Common myeloid progenitor, CD34-positive (primary cell): Measurements from ENCODE around the gene TDRD9. TPM values are rescaled to one million over a fixed set of nuclear protein-coding genes. Genes with fewer than 3 reads are reported as not detected.

Experiments
- CTCF ChIA-PET: fragments of 350-600 bp; sonication (Branson Sonifier 250); formaldehyde crosslinking; loops from one replicate; lab custom pipeline; 2021; ENCODE audit warnings: antibody characterized with exemption; lab: Charles Lee
- POLR2A ChIA-PET: fragments of 350-600 bp; sonication (Branson Sonifier 250); formaldehyde crosslinking; loops from one replicate; lab custom pipeline; 2021; ENCODE audit warnings: antibody characterized with exemption; lab: Charles Lee
- DNase-seq, 3 donors: peaks; one replicate each; pipeline versions ENCODE4 v3.0.0 to v3.0.0-alpha.2; 2013
- H3K27ac ChIP-seq, 2 experiments: 1 replicate in 1 of 2; 2 replicates in 1 of 2; pipeline ENCODE4 v1.7.0; 2013; ENCODE audit warnings: inconsistent platforms in 2 of 2, low read length in 2 of 2, mild to moderate bottlenecking in 2 of 2, low read depth in 1 of 2, moderate library complexity in 1 of 2; ENCODE audit not compliant: severe bottlenecking in 2 of 2, insufficient read depth in 1 of 2, poor library complexity in 1 of 2
- H3K27me3 ChIP-seq, 5 experiments: replicated peaks in 2 of 5; 1 replicate in 3 of 5; 2 replicates in 2 of 5; pipeline versions ENCODE4 v1.6.1 to v1.7.0; 2013; ENCODE audit warnings: low read length in 4 of 5, mild to moderate bottlenecking in 2 of 5, moderate library complexity in 2 of 5, inconsistent platforms in 1 of 5; ENCODE audit not compliant: insufficient read depth in 5 of 5, control insufficient read depth in 4 of 5
- H3K36me3 ChIP-seq, 4 experiments: 1 replicate in 2 of 4; 2 replicates in 2 of 4; pipeline versions ENCODE4 v1.6.1 to v1.7.0; 2013; ENCODE audit warnings: low read length in 3 of 4, control low read depth in 1 of 4, mild to moderate bottlenecking in 1 of 4; ENCODE audit not compliant: control insufficient read depth in 4 of 4, insufficient read depth in 4 of 4
- H3K4me1 ChIP-seq, 4 experiments: 1 replicate in 3 of 4; 2 replicates in 1 of 4; pipeline versions ENCODE4 v1.6.1 to v1.7.1; 2013; ENCODE audit warnings: low read length in 3 of 4, mild to moderate bottlenecking in 3 of 4, control low read depth in 1 of 4, inconsistent platforms in 1 of 4, moderate library complexity in 1 of 4; ENCODE audit not compliant: control insufficient read depth in 4 of 4, insufficient read depth in 4 of 4; ENCODE audit errors: control extremely low read depth in 1 of 4
- H3K4me3 ChIP-seq, 7 experiments: 1 replicate in 4 of 7; 2 replicates in 3 of 7; pipeline versions ENCODE4 v1.5.1 to v1.7.0; 2013; ENCODE audit warnings: mild to moderate bottlenecking in 7 of 7, low read length in 6 of 7, moderate library complexity in 6 of 7, inconsistent platforms in 2 of 7, low read depth in 2 of 7, control low read depth in 1 of 7; ENCODE audit not compliant: insufficient read depth in 4 of 7, control insufficient read depth in 1 of 7; ENCODE audit errors: extremely low read depth in 1 of 7
- H3K9me3 ChIP-seq, 5 experiments: 1 replicate in 4 of 5; 2 replicates in 1 of 5; pipeline versions ENCODE4 v1.6.1 to v1.7.1; 2013; ENCODE audit warnings: low read length in 4 of 5, mild to moderate bottlenecking in 2 of 5, inconsistent platforms in 1 of 5, low read depth in 1 of 5, moderate library complexity in 1 of 5; ENCODE audit not compliant: control insufficient read depth in 4 of 5, insufficient read depth in 2 of 5; ENCODE audit errors: control extremely low read depth in 1 of 5
- WGBS: methylation state at CpG from one replicate; pipeline ENCODE4 v1.1.5; 2013; ENCODE audit not compliant: insufficient coverage; 5-methylcytosine and 5-hydroxymethylcytosine counted together
- polyA plus RNA-seq: library from polyadenylated mRNA; unstranded; fragments of 120-200 nt; gene quantifications from one replicate; pipeline ENCODE4 v1.2.1, GENCODE V29; 2013

The TDRD9 gene, protein sequence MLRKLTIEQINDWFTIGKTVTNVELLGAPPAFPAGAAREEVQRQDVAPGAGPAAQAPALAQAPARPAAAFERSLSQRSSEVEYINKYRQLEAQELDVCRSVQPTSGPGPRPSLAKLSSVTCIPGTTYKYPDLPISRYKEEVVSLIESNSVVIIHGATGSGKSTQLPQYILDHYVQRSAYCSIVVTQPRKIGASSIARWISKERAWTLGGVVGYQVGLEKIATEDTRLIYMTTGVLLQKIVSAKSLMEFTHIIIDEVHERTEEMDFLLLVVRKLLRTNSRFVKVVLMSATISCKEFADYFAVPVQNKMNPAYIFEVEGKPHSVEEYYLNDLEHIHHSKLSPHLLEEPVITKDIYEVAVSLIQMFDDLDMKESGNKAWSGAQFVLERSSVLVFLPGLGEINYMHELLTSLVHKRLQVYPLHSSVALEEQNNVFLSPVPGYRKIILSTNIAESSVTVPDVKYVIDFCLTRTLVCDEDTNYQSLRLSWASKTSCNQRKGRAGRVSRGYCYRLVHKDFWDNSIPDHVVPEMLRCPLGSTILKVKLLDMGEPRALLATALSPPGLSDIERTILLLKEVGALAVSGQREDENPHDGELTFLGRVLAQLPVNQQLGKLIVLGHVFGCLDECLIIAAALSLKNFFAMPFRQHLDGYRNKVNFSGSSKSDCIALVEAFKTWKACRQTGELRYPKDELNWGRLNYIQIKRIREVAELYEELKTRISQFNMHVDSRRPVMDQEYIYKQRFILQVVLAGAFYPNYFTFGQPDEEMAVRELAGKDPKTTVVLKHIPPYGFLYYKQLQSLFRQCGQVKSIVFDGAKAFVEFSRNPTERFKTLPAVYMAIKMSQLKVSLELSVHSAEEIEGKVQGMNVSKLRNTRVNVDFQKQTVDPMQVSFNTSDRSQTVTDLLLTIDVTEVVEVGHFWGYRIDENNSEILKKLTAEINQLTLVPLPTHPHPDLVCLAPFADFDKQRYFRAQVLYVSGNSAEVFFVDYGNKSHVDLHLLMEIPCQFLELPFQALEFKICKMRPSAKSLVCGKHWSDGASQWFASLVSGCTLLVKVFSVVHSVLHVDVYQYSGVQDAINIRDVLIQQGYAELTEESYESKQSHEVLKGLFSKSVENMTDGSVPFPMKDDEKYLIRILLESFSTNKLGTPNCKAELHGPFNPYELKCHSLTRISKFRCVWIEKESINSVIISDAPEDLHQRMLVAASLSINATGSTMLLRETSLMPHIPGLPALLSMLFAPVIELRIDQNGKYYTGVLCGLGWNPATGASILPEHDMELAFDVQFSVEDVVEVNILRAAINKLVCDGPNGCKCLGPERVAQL (N-terminal part only)
- 2.7 TPM for polyA plus RNA-seq

DNA sequence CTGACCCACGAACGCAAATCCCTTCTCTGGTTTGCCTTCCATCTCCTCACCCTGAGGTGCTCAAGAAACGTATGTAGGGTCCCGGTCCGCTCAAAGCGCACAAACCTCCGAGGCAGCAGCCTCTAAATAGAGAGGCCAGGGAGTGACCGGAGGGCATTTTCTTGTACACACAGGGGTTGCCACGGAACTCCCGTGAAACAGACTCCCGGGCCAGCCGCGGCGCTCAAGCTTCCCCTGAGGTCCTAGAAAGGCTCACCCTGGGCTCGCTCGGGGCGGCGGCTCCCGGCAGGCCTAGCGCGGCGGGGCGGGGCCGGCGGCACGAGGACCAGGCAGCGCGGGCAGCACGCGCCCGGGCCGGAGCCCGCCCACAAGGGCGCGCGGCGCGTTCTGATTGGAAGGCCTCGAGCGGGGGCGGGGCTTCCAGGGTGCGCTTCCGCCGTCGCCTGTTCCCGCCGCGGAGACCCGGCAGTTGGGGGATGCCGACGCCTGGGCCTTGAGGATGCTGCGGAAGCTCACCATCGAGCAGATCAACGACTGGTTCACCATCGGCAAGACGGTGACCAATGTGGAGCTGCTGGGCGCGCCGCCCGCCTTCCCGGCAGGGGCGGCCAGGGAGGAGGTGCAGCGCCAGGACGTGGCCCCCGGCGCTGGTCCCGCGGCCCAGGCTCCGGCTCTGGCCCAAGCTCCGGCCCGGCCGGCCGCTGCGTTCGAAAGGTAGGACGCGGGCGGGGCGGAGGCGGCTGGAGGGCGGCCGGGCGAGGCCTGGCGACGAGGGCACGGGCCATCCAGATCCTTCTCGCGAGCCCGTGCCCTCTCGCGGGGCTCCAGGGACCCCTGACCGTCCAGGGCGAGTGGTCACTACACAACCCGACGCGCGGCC lies at the start of gene TDRD9:
TDRD9 (plus strand) TSS at position 446 of the 880 bp plus-strand sequence; CDS start at position 500, 54 bp downstream.
- H3K27ac ChIP-seq, result no peak within 1 kb of the TSS
- H3K27me3 ChIP-seq, result no peaks in the 10 kb centered on the region
- ChIA-PET CTCF (no interaction called here), POLR2A (no interaction called here)
- peaks cover 0 to 9% (median 2%) of the 10 kb centered on the region in 5 experiments for H3K9me3 ChIP-seq
- H3K4me3 ChIP-seq, result no peak within 1 kb of the TSS
- DNase-seq, result no peak
- no peaks in the 10 kb centered on the region for H3K36me3 ChIP-seq
- peaks cover 2 to 52% (median 34%) of the 10 kb centered on the region in 4 experiments for H3K4me1 ChIP-seq
- WGBS, result 86% methylated on average over 57 of the region's 97 CpGs

GRCh38 chr14:103879118-103879569 lies 49.1 kb upstream of the TDRD9 start:
- ChIA-PET CTCF (interaction anchor here (1.1 to 3.6 kb wide), 4 partner anchors 27 to 70 kb away, joined by 3 to 19 read pairs (median 12); no protein-coding TSS in a partner anchor), POLR2A (no interaction called here)
- Histone ChIP-seq H3K27ac (no peak overlapping the region), H3K4me1 (peaks cover 0 to 29% (median 25%) of the 10 kb centered on the region in 4 experiments), H3K9me3 (no peaks in the 10 kb centered on the region), H3K4me3 (no peak overlapping the region), H3K36me3 (no peaks in the 10 kb centered on the region), H3K27me3 (peaks cover 0 to 19% (median 0%) of the 10 kb centered on the region in 5 experiments)
- DNase-seq, result no peak
- 95% methylated on average over 13 of the region's 16 CpGs for WGBS

DNA sequence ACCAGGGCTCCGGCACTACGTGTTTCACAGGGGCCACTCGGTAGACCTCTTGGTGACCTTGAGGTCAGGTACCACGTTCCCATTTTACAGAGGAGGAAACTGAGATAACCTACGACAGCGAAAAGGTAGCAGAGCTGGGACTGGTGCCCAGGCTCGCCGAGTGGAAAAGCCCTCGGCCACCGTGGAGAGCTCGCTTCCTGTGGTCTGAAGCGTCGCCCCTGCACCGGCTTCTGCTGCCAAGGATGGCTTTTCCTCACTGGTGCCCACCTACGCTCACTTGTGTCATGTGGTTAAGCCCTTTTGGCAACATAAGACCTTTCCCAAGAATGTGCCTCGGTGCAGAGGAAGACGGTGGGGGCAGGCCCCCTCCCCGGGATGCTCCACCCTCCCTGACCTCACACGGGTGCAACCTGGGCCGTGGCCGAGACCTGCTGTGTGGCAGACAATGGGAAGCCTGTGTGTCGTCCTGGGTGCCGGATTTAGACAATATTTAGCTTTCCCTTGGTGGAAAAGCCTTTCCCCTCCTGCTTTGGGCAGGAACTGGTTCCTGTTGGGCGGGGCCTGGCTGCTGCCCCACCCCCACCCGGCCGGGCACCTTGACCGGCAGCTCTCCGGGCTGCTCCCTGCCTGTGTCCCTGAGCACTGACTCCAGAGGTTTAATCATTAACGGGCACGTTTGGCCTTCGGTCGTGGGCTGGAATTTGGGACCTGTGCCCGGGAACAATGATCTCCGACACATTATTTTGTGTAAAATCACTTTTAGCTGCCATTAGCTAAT lies 48.5 kb upstream of the TDRD9 start:
- WGBS, result 15% methylated on average over 29 of the region's 34 CpGs
- Histone ChIP-seq H3K4me3 (peak overlapping the region in 5 of 7 experiments; percentile 13 to 71 (median 51)), H3K9me3 (no peaks in the 10 kb centered on the region), H3K27me3 (peaks cover 0 to 19% (median 0%) of the 10 kb centered on the region in 5 experiments), H3K4me1 (peaks cover 0 to 29% (median 25%) of the 10 kb centered on the region in 4 experiments), H3K27ac (no peak overlapping the region), H3K36me3 (no peaks in the 10 kb centered on the region)
- ChIA-PET CTCF (interaction anchor here (0.8 to 3.6 kb wide), 10 partner anchors 18 to 198 kb away, joined by 3 to 19 read pairs (median 8); no protein-coding TSS in a partner anchor), POLR2A (no interaction called here)
- DNase-seq, result peak in 1 of 3 donors; percentile 22

DNA sequence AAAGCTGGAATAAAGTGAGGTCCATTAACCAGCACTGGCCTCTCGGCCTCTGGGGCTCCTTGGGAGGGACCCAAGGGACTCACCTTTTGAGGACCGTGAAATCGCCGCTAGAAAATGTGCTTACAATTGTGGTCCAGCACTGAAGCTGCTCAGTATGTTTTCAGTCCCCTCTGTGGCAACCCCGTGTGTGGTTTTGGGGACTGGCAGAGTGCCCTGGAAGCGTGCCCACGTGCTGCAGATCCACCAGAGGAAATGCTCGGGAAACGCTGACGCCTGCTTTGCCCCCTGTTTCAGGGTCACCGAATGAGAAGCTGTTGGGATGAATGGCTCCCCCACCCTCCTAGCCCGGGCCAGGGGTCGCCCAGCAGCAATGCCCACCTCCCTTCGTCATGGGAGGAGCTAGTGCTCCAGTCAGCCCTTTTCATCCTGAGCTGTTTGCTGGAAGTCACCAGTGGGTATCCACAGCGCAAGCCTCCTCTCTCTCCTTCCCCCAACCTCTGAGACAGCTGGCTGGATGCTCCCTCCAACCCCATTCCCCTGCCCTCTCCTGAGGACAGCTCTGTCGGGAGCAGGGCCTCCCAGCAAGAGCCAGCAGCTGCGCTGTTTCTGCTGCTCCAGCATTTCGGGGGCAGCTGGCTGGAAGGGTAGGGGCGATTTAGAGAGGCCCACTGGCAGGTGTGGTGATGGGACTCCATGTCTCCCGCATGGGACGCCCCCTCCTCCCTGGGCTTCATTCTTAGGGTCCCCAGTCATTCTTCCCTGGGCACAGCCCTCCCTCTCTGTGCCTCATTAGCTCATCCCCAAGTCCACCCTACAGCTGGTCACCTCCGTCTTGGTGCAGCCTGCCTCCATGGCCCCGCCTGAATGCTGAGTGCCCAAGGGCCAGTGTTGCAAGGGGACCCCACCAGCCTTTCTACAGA lies 47.6 kb upstream of the TDRD9 start:
- H3K4me1 ChIP-seq, result peaks cover 0 to 29% (median 25%) of the 10 kb centered on the region in 4 experiments
- peak; percentile 88 to 94 (median 93) for DNase-seq
- ChIA-PET POLR2A (no interaction called here), CTCF (interaction anchor here (0.8 to 3.6 kb wide), 12 partner anchors 17 to 197 kb away, joined by 3 to 19 read pairs (median 5); no protein-coding TSS in a partner anchor)
- no peaks in the 10 kb centered on the region for H3K36me3 ChIP-seq
- no peak overlapping the region for H3K27ac ChIP-seq
- H3K4me3 ChIP-seq, result peak overlapping the region in 5 of 7 experiments; percentile 13 to 71 (median 51)
- peaks cover 0 to 19% (median 0%) of the 10 kb centered on the region in 5 experiments for H3K27me3 ChIP-seq
- H3K9me3 ChIP-seq, result no peaks in the 10 kb centered on the region
- WGBS, result 22% methylated on average over 20 of the region's 23 CpGs
